Measurements from ENCODE around the gene AUP1. TPM values are rescaled to one million over a fixed set of nuclear protein-coding genes. Genes with fewer than 3 reads are reported as not detected.
A peak's percentile ranks its signal among the peaks of the same experiment; 100 is the strongest.

Gene AUP1
- total and polyA plus RNA-seq, 10 of the 15 experiments (the other 5 are each of a cell fraction or from before 2014, with no cell fraction given) = 39.1 to 215 (median 138) TPM

DNA sequence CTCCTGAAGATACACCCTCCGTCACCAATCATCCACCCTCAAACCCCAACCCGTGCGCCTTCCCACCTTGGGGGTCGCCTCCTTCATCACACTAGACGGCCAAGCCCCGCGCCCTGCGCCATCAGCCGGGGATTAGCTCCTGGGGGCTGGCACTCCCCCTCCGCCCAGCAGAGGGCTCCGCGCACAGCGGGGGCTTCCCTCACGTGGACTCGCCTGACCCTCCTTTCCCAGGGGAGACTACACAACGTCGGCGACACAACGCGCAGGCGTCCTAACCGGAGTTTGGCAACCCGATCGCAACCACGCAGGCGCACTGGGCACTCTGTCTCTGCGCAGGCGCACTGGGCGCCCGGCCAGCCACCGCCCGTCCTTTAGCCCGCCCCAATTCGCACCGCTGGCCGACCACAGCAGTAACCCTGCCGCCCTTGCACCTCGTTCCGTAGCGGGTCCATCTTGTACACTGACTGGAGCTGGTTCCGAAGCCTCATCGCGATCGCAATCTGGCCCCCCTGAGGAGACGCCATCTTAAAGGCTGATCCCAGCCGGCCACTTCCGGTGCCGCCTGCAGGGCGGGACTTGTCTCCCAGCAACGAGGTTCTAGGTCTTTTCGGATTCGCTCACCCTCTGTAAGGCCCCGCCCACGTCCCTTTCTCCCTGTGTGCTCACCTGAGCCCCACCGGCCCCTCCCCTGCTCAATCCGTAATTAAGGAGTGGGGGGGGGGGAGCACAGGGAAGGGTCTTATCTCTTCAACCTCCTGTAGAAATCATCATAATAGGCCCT lies 22.2 kb downstream of the AUP1 start, which contains the start of gene PCGF1 (continued):
- TF ChIP-seq SMAD1 (IDR thresholded peaks at IDR 0.05; ENCODE audit: low read depth, partially characterized antibody) (peak; percentile 27), RBBP5 (conservative IDR thresholded peaks at IDR 0.05) (no peak), STAT1 (conservative IDR thresholded peaks at IDR 0.05) (no peak; the same call in 1 of the 2 replicates), HDAC2 (IDR thresholded peaks at IDR 0.05) (no peak), SUPT20H (IDR thresholded peaks at IDR 0.05; ENCODE audit: borderline replicate concordance, control insufficient read depth, low read depth, low read length) (no peak), POLR2A (IDR thresholded peaks at IDR 0.05; ENCODE audit: low read depth, low read length) (peak; percentile 94), MAX (IDR thresholded peaks at IDR 0.05; ENCODE audit: low read depth, low read length) (peak; percentile 79; the same call in 1 of the 2 replicates), SMARCA5 (IDR thresholded peaks at IDR 0.05) (peak; percentile 84; the same call in 1 of the 2 replicates), HCFC1 (IDR thresholded peaks at IDR 0.05; ENCODE audit: low read length) (peak; percentile 45; the same call in 1 of the 2 replicates), TBL1XR1 (IDR thresholded peaks at IDR 0.05; ENCODE audit: low read depth, low read length) (peak; percentile 3; the same call in 1 of the 2 replicates), ZBTB33 (IDR thresholded peaks at IDR 0.05) (no peak), EGR1 (IDR thresholded peaks at IDR 0.05; ENCODE audit: borderline replicate concordance in 1 of 2, low read depth in 2 of 2, low read length in 2 of 2) (peak in 1 of 2 experiments; percentile 44; a peak in 1 of 3 replicates), ESRRA (IDR thresholded peaks at IDR 0.05; ENCODE audit: low read length) (0 out of 2 replicates have a peak, but pooled peaks have one; percentile 60), MEF2A (IDR thresholded peaks at IDR 0.05; ENCODE audit: insufficient read depth, low read depth, low read length) (no peak), JUNB (IDR thresholded peaks at IDR 0.05) (no peak), CHD4 (IDR thresholded peaks at IDR 0.05) (no peak), CREB1 (IDR thresholded peaks at IDR 0.05; ENCODE audit: low read depth) (peak; percentile 49), BCL11A (IDR thresholded peaks at IDR 0.05; ENCODE audit: low read depth, low read length) (no peak), RUNX3 (IDR thresholded peaks at IDR 0.05; ENCODE audit: low read length) (peak; percentile 58), ZNF592 (IDR thresholded peaks at IDR 0.05) (no peak), LARP7 (IDR thresholded peaks at IDR 0.05) (peak; percentile 80), POLR2AphosphoS2 (IDR thresholded peaks at IDR 0.05; ENCODE audit: low read depth, low read length) (0 out of 2 replicates have a peak, but pooled peaks have one; percentile 52), NFYB (IDR thresholded peaks at IDR 0.05; ENCODE audit: insufficient read depth, low read depth, low read length) (peak; percentile 55; the same call in 1 of the 2 replicates), IKZF2 (IDR thresholded peaks at IDR 0.05) (no peak)
- TF ChIP-seq, protein P1, sequence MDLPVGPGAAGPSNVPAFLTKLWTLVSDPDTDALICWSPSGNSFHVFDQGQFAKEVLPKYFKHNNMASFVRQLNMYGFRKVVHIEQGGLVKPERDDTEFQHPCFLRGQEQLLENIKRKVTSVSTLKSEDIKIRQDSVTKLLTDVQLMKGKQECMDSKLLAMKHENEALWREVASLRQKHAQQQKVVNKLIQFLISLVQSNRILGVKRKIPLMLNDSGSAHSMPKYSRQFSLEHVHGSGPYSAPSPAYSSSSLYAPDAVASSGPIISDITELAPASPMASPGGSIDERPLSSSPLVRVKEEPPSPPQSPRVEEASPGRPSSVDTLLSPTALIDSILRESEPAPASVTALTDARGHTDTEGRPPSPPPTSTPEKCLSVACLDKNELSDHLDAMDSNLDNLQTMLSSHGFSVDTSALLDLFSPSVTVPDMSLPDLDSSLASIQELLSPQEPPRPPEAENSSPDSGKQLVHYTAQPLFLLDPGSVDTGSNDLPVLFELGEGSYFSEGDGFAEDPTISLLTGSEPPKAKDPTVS (IDR thresholded peaks at IDR 0.05; ENCODE audit: low read depth, low read length) = no peak

Data from GM12878 (cell line).